ENCODE measurements around the gene RNF217.
"Not testable (repeated sequence)": the region's sequence is repeated elsewhere in the genome, so short reads cannot be mapped to it uniquely, and the experiment has no call there.

Gene RNF217

DNA sequence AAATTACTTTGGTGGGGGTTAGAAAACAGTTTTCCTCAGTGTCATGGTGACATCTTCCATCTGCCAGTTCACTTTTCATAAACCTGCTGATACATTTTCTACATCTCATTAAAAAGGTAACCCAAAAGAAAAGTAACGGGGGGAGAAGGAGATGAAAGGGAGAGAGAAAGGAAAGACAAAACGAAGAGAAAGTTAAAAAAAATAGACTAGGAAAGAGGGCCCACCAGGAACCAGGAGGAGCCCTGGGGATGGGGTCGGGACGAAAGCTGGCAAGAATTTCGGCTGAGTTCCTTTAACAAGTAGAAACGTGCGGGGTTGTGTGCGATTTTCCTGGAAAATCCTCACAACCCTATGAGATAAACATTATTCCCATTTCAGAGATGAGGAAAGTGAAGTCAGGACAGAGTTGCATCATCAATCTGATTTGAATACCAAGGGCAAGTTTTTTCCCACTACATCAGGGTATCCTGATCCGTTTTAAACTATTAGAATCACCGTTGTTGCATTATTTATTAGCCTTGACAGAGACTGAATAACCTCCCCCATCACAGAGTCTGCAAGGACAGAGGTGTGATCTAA lies 137.9 kb downstream of the RNF217 start:
- no peak for DNase-seq (ENCODE audit: low read depth)

GRCh38 chr6:125101128-125101527 lies 138.9 kb downstream of the RNF217 start:
- no peak for DNase-seq (ENCODE audit: low read depth)

- DNase-seq (ENCODE audit: low read depth), result no peak
These were observed 139.4 kb downstream of the RNF217 start for GRCh38 chr6:125101631-125102030.

DNA sequence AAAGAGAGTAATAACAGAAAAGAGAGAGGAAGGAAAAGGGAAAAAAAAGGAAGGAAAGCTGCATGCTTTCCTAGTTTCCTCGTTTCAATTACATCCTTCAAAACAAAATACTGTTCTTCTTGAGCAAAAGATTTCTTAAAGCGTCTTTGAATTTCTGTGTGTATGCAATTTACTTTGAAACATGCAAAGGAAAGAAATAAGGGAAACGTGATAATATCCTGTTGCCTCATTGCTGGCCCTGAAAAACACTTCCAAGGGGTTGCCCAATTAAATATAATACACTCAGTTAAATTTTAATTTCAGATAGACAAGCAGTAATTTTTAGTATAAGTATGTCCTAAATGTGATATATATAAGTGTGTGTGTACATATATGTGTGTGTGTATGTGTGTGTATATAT lies 140.2 kb downstream of the RNF217 start:
- no peak for DNase-seq (ENCODE audit: low read depth)

DNA sequence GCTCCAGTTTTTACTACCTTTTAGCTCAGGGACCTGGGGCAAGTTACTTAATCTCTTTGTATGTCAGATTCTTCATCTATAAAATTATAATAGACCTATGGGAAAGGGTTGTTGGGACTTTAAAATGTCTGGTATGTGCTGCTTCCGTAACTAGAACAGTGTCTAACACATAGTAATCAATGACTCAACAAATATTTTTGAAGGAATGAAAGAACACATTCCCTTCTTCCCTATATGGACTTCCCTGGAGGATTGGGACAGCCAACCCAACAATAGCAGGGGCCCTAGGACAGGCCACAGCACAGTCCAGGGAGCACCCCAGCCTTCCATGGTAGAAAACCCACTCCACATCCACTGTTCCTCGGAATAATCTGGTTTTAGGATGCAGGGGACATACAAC lies 140.7 kb downstream of the RNF217 start:
- no peak for DNase-seq (ENCODE audit: low read depth)

- no peak for DNase-seq (ENCODE audit: low read depth)
These were observed 142.2 kb downstream of the RNF217 start for GRCh38 chr6:125104425-125104824.

DNA sequence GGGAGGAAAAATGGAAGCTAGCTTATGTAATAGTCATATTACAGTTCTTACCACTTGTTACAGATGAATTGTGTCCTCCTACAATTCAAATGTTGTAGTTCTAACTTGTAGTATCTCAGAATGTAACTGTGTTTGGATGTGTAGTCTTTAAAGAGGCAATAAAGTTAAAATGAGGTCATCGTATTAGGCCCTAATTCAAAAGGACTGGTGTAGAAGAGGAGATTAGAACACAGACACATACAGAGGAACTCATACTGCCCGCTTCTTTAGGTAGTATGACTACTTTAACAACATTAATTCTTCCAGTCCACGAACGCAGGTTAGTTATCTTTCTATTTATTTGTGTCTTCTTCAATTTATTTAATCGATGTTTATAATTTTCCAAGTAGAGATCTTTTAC lies 144.8 kb downstream of the RNF217 start:
- no peak for DNase-seq (ENCODE audit: low read depth)

DNA sequence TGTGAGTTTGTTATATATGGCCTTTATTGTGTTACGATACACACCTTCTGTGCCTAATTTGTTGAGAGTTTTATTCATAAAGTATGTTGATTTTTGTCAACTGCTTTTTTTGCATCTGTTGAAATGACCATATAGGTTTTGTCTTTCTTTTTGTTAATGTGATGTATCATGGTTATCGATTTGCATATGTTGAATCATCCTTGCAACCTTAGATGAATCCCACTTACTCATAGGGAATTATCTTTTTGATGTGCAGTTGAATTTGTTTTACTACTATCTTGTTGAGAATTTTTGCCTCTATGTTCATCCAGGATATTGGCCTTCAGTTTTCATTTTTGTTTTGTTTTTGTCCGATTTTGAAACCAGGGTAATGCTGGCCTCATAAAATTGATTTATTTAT lies 145.7 kb downstream of the RNF217 start:
- no peak for DNase-seq (ENCODE audit: low read depth)

DNA sequence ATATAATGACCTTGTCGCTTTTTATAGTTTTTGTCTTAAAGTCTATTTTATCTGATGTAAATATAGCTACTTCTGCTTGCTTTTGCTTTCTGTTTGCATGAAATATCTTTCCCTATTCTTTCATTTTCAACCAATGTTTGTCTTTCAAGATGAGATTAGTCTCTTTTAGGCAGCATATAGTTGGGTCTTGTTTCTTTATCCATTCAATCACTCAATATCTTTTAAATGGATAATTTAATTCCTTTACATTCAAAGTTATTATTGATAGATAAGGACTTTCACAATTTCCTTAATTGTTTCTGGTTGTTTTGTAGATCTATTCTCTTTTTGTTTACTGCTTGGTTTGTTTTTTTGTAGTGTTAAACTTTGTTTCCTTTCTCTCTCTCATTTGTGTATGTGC lies 147.8 kb downstream of the RNF217 start:
- no peak for DNase-seq (ENCODE audit: low read depth)

GRCh38 chr6:125111219-125111983 lies 149.2 kb downstream of the RNF217 start:
- no peak for DNase-seq (ENCODE audit: low read depth)

- DNase-seq (ENCODE audit: low read depth), result no peak
These were observed 150.7 kb downstream of the RNF217 start for GRCh38 chr6:125112934-125113333.

- no peak for DNase-seq (ENCODE audit: low read depth)
These were observed 152.1 kb downstream of the RNF217 start for GRCh38 chr6:125114248-125114858.

GRCh38 chr6:125116170-125116569 lies 153.9 kb downstream of the RNF217 start:
- no peak for DNase-seq (ENCODE audit: low read depth)

GRCh38 chr6:125116710-125117109 lies 154.5 kb downstream of the RNF217 start:
- DNase-seq (ENCODE audit: low read depth), result no peak

DNA sequence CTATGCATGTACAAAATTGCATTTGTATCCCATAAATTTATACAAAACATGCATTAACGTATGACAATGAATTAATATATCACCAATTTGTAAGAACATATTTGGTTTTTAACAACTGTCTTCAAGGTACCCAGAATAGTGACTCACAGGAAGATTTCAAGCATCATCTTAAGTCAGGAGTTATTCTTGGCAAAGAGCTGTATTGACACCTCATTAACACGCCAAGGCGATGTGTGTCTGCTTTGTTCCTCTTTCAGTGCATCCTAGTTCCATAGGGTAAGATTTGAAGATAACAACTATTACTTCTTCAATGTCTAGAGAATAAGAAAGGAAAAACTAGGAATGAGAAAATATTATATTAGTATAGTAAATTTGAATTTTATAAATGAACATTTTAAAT lies 155.6 kb downstream of the RNF217 start:
- no peak for DNase-seq (ENCODE audit: low read depth)

DNA sequence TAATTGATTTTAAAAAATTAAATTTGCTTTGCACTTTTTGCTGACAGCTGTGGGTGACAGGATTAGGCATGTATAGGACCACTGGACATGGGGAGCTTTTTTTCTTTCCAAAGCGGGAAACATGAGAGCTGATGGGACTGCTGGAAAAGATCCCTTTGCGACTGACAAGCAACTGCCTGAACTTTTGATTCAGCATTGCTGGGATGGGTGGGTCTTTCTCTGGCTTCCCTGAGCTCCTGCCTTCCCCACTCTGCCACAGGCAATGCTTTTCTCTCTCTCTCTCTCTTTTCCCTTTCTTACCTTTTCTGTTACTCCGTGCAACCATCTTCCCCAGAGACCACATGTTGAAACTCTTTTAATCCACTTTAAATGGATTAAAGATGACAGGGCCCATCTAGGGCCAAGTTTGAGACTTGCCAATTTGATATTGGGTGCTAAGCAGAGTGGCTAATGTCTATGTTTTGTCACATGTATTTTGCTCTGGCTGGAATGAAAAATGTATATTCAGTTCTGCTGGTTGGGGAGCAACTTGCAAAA lies 157.9 kb downstream of the RNF217 start:
- no peak for DNase-seq (ENCODE audit: low read depth)

DNA sequence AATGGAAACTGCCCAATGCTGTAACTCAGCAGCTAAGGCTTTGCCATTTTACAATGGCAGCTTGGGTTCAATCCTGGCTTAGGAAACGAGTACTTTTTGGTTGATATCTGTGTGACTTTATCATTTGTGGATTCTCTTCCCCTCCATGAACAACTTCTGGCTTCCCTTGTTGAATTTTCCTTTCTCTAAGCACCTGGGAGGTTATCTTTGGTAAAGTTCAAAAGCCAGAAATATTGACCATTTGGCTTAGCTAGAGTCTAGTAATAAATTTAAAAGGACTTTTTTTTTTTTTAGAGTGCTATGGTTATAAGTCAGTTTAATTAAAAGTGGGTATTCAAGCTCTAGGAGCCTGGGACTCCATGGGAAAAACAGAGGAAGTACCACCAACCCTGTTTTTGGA lies 159.7 kb downstream of the RNF217 start:
- DNase-seq (ENCODE audit: low read depth), result no peak

GRCh38 chr6:125123051-125123450 lies 160.8 kb downstream of the RNF217 start:
- no peak for DNase-seq (ENCODE audit: low read depth)

- no peak for DNase-seq (ENCODE audit: low read depth)
These were observed 161.3 kb downstream of the RNF217 start for GRCh38 chr6:125123468-125124048.

DNA sequence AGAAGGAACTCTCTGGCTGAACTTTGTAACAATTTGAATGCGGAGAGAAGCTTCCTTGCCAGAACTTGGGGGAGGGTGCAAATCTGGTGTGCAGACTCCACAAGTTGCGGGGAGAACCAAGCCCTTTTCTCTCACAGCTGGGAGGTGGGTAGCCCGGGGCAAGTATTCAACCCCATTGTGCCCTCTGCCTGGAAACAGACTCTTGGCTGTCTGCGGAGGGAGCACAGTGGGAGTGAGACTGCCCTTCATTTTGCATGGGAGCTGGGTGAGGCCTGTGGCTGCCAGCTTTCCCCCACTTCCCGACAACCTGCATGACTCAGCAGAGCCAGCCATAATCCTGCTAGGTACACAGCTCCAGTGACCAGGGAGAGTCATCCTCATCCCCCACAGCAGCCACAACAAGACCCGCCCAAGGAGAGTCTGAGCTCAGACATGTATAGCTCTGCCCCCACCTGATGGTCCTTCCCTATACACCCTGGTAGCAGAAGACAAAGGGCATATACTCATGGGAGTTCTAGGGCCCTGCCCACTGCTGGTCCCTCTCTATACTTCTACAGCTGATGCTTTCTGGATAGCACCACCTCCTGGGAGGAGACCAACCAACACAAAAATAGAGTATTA lies 161.9 kb downstream of the RNF217 start:
- DNase-seq (ENCODE audit: low read depth), result no peak

- DNase-seq (ENCODE audit: low read depth), result not testable (repeated sequence)
These were observed 163.6 kb downstream of the RNF217 start for GRCh38 chr6:125125856-125126255.

GRCh38 chr6:125129354-125129753 lies 167.1 kb downstream of the RNF217 start:
- DNase-seq (ENCODE audit: low read depth), result no peak

All from stimulated activated CD8-positive, alpha-beta memory T cell treated with anti-CD3 and anti-CD28 coated beads, Interleukin-12 subunit alpha, Interleukin-12 subunit beta, amount 100 ng/mL, for 4 hours (primary cell).